Activated T-helper 2 cell treated with anti-CD3 and anti-CD28 coated beads, Interferon-gamma antibody, Interleukin-2, Interleukin-4, amounts not matched to agents 10 μg/mL and 5 μg/mL and 100 μg/mL, durations not matched to agents 14 hours and 24 hours and 36 hours (primary cell): ENCODE results near the gene TNF. TPM values are rescaled to one million over a fixed set of nuclear protein-coding genes. Genes with fewer than 3 reads are reported as not detected.
"Not testable (repeated sequence)": the region's sequence is repeated elsewhere in the genome, so short reads cannot be mapped to it uniquely, and the experiment has no call there.

Source experiments
- DNase-seq: peaks from one replicate; pipeline ENCODE4 v3.0.0; 2021; ENCODE audit warnings: low spot score
- H3K27ac Mint-ChIP-seq: one replicate; pipeline ENCODE4 v1.8.0; 2021; ENCODE audit warnings: mixed read lengths
- H3K27me3 Mint-ChIP-seq: one replicate; pipeline ENCODE4 v1.8.0; 2021; ENCODE audit warnings: low read depth, mixed read lengths
- H3K36me3 Mint-ChIP-seq: one replicate; pipeline ENCODE4 v1.8.0; 2021; ENCODE audit warnings: low read depth, mixed read lengths
- H3K4me1 Mint-ChIP-seq: one replicate; pipeline ENCODE4 v1.8.0; 2021; ENCODE audit warnings: low read depth, mixed read lengths
- H3K4me3 Mint-ChIP-seq: one replicate; pipeline ENCODE4 v1.8.0; 2021; ENCODE audit warnings: low read depth, mild to moderate bottlenecking, moderate library complexity, mixed read lengths
- H3K9me3 Mint-ChIP-seq: one replicate; pipeline ENCODE4 v1.8.0; 2021; ENCODE audit warnings: mixed read lengths
- intact Hi-C: fragments of 100-400 bp; cut with micrococcal nuclease; formaldehyde crosslinking; loops from one replicate; pipeline ENCODE4 v1.15.1; 2023
- total RNA-seq: library from RNA; stranded (reverse); gene quantifications from 2 replicates; pipeline ENCODE4 v1.2.3, GENCODE V29; 2022

The TNF gene
- total RNA-seq, 1 donor from 2014 or later = 96.8 TPM

- no peaks in the 10 kb centered on the region for H3K27me3 Mint-ChIP-seq
- peaks cover 27% of the 10 kb centered on the region for H3K4me1 Mint-ChIP-seq
- peaks cover 18% of the 10 kb centered on the region for H3K36me3 Mint-ChIP-seq
- DNase-seq = no peak
- H3K4me3 Mint-ChIP-seq = peak overlapping the region; percentile 84
- H3K27ac Mint-ChIP-seq = peak overlapping the region; percentile 78
- no peaks in the 10 kb centered on the region for H3K9me3 Mint-ChIP-seq
- intact Hi-C loops = loop anchor here (1.0 to 10.0 kb wide), 6 partner anchors 20 to 933 kb away; partner anchors contain the start of genes BAG6, MRPS18B, PPP1R10 and PRRC2A
These were observed 27.4 kb upstream of the TNF start for GRCh38 chr6:31547727-31548543.

DNA sequence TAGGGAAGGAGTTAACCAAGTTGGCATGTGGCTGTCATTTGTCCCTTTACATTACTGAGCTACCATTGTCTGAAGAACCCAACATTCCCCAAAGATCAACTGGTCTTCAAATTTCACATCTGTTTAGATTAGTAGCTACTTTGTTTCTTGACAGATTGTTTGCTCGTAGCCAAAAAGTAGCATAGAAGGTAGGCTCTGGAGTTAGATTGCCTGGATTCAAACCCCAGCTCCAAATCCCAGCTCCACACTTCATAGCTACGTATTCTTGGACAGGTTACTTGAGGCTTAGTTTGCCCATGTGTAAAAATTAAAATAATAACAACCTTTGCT is 26.9 kb upstream of the TNF start:
- H3K27me3 Mint-ChIP-seq = no peaks in the 10 kb centered on the region
- peak overlapping the region; percentile 3 for H3K27ac Mint-ChIP-seq
- H3K9me3 Mint-ChIP-seq = no peaks in the 10 kb centered on the region
- no peak for DNase-seq
- intact Hi-C loops = loop anchor here (5.0 to 10.0 kb wide), 2 partner anchors 284 to 934 kb away; partner anchors contain the start of genes MRPS18B and PPP1R10
- peaks cover 18% of the 10 kb centered on the region for H3K36me3 Mint-ChIP-seq
- peaks cover 22% of the 10 kb centered on the region for H3K4me1 Mint-ChIP-seq
- peak overlapping the region; percentile 84 for H3K4me3 Mint-ChIP-seq

GRCh38 chr6:31551371-31551770 is 24.0 kb upstream of the TNF start:
- H3K9me3 Mint-ChIP-seq, H3K27me3 Mint-ChIP-seq, H3K4me3 Mint-ChIP-seq, H3K27ac Mint-ChIP-seq: not testable (repeated sequence)
- DNase-seq = peak; percentile 51
- H3K4me1 Mint-ChIP-seq = peaks cover 25% of the 10 kb centered on the region
- H3K36me3 Mint-ChIP-seq = peaks cover 25% of the 10 kb centered on the region
- intact Hi-C loops = loop anchor here (1.0 kb wide), 2 partner anchors 30 to 47 kb away; no protein-coding TSS in a partner anchor

- Mint-ChIP-seq H3K9me3 (no peaks in the 10 kb centered on the region), H3K36me3 (peaks cover 51% of the 10 kb centered on the region), H3K27me3 (no peaks in the 10 kb centered on the region), H3K4me1 (peaks cover 43% of the 10 kb centered on the region), H3K27ac (no peak overlapping the region), H3K4me3 (no peak overlapping the region)
- intact Hi-C loops = no loop called here
- DNase-seq = no peak
These were observed 19.1 kb upstream of the TNF start for GRCh38 chr6:31556307-31556706.

- H3K4me1 Mint-ChIP-seq = peaks cover 52% of the 10 kb centered on the region
- no peak overlapping the region for H3K4me3 Mint-ChIP-seq
- H3K27ac Mint-ChIP-seq = no peak overlapping the region
- no peak for DNase-seq
- H3K27me3 Mint-ChIP-seq = no peaks in the 10 kb centered on the region
- H3K36me3 Mint-ChIP-seq = peaks cover 53% of the 10 kb centered on the region
- intact Hi-C loops = no loop called here
- H3K9me3 Mint-ChIP-seq = no peaks in the 10 kb centered on the region
These were observed 17.7 kb upstream of the TNF start for GRCh38 chr6:31557443-31558317.

DNA sequence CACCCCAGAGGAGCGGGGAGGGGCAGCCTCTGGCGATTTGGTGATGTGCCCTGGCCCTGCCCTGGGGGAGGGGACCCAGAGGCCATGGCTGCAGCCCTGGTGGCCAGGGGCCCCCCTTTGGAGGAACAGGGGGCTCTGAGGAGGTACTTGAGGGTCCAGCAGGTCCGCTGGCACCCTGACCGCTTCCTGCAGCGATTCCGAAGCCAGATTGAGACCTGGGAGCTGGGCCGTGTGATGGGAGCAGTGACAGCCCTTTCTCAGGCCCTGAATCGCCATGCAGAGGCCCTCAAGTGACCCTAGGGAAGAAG is 17.1 kb upstream of the TNF start:
- Mint-ChIP-seq H3K4me3 (peak overlapping the region; percentile 14), H3K4me1 (peaks cover 56% of the 10 kb centered on the region), H3K9me3 (no peaks in the 10 kb centered on the region), H3K27me3 (peaks cover 3% of the 10 kb centered on the region), H3K27ac (peak overlapping the region; percentile 51), H3K36me3 (peaks cover 56% of the 10 kb centered on the region)
- DNase-seq = no peak
- intact Hi-C loops = no loop called here

DNA sequence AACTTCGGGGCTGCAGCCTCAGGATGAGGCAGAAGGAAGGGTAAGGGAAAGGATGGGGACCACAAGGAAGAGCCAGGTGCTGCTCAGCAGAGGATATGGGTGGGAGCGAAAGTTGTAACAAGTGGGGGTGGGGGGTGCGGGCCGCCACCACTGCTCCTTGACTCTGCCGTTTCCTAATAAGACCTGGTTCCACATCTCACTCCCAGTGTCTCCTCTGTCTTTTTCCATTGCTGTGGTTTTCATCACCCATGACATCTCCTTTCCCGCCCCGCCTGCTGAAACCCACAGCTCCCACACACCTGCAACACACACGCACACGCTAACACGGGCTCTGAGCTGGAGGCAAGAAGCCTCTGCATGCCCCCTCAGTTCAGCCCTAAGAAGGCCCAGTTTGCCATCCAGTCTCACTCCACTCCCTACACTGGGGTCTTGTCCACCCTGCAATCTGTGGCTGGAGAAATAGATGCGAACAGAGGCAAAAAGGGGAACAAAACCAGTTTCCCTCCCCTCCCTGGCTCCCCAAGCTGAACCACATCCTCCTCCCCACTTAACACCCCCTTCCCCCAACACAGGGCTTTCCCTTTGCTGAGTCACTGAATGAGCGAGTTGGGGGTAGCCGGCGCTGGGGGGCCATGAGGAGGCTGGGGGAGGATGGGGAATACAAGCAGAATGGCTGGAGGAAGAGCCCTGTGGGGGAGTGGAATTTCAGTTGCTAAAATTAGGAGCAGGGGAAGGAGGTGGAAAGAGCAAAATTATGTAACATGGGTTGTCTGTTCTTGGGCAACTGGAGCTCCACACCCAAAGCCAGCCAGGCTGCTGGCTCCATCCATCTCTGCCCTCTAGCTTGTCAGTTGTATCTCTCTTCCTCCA is 16.5 kb upstream of the TNF start:
- H3K36me3 Mint-ChIP-seq = peaks cover 58% of the 10 kb centered on the region
- peaks cover 60% of the 10 kb centered on the region for H3K4me1 Mint-ChIP-seq
- H3K9me3 Mint-ChIP-seq = no peaks in the 10 kb centered on the region
- H3K4me3 Mint-ChIP-seq = peak overlapping the region; percentile 51
- peaks cover 5% of the 10 kb centered on the region for H3K27me3 Mint-ChIP-seq
- no peak for DNase-seq
- intact Hi-C loops = no loop called here
- H3K27ac Mint-ChIP-seq = peak overlapping the region; percentile 51

GRCh38 chr6:31559606-31559957 is 15.8 kb upstream of the TNF start:
- H3K9me3 Mint-ChIP-seq = no peaks in the 10 kb centered on the region

GRCh38 chr6:31559958-31560696 is 15.2 kb upstream of the TNF start:
- Mint-ChIP-seq H3K36me3 (peaks cover 60% of the 10 kb centered on the region), H3K4me1 (peaks cover 61% of the 10 kb centered on the region), H3K27ac (peak overlapping the region; percentile 51), H3K4me3 (peak overlapping the region; percentile 11), H3K9me3 (no peaks in the 10 kb centered on the region), H3K27me3 (peaks cover 11% of the 10 kb centered on the region)
- intact Hi-C loops = loop anchor here (1.0 kb wide), 1 partner anchor 8 kb away; no protein-coding TSS in a partner anchor
- no peak for DNase-seq

More at GRCh38 chr6:31559606-31559957, 15.8 kb upstream of the TNF start:
- Mint-ChIP-seq H3K27me3 (peaks cover 6% of the 10 kb centered on the region), H3K4me1 (peaks cover 58% of the 10 kb centered on the region), H3K4me3 (peak overlapping the region; percentile 51), H3K36me3 (peaks cover 59% of the 10 kb centered on the region), H3K27ac (peak overlapping the region; percentile 51)
- intact Hi-C loops = no loop called here
- DNase-seq = no peak

- DNase-seq = no peak
- Mint-ChIP-seq H3K9me3 (no peaks in the 10 kb centered on the region), H3K4me3 (peak overlapping the region; percentile 11), H3K36me3 (peaks cover 64% of the 10 kb centered on the region), H3K27me3 (peaks cover 15% of the 10 kb centered on the region), H3K27ac (peak overlapping the region; percentile 24), H3K4me1 (peaks cover 65% of the 10 kb centered on the region)
- intact Hi-C loops = loop anchor here (1.0 kb wide), 1 partner anchor 8 kb away; no protein-coding TSS in a partner anchor
These were observed 14.7 kb upstream of the TNF start for GRCh38 chr6:31560697-31561058.

GRCh38 chr6:31567531-31568370 is 7.6 kb upstream of the TNF start:
- Mint-ChIP-seq H3K36me3 (peaks cover 19% of the 10 kb centered on the region), H3K27ac (peak overlapping the region; percentile 86), H3K27me3 (peaks cover 18% of the 10 kb centered on the region), H3K4me3 (peak overlapping the region; percentile 64), H3K9me3 (no peaks in the 10 kb centered on the region), H3K4me1 (peaks cover 63% of the 10 kb centered on the region)
- intact Hi-C loops = loop anchor here (1.0 kb wide), 3 partner anchors 7 to 20 kb away; partner anchors contain the start of gene NFKBIL1
- no peak for DNase-seq
